H9 (cell line): ENCODE results near the gene DPYD. TPM values are rescaled to one million over a fixed set of nuclear protein-coding genes. Genes with fewer than 3 reads are reported as not detected.
A peak's percentile ranks its signal among the peaks of the same experiment; 100 is the strongest.

Source experiments
- DNase-seq: peaks from one replicate; pipeline ENCODE4 v3.0.0-alpha.2; 2017
- H2AFZ ChIP-seq: one replicate; pipeline ENCODE4 v1.6.1; 2013; ENCODE audit warnings: mild to moderate bottlenecking, low read length, control low read depth, moderate library complexity
- H2AK5ac ChIP-seq: 2 replicates; pipeline ENCODE4 v1.6.1; 2013; ENCODE audit warnings: low read length, control low read depth, mixed read lengths; ENCODE audit not compliant: insufficient read length
- H2BK120ac ChIP-seq: one replicate; pipeline ENCODE4 v1.6.1; 2013; ENCODE audit warnings: low read depth, mild to moderate bottlenecking, low read length, control low read depth, inconsistent platforms; ENCODE audit not compliant: poor library complexity, severe bottlenecking
- H2BK12ac ChIP-seq: 2 replicates; pipeline ENCODE4 v1.6.1; 2013; ENCODE audit warnings: low read length, control low read depth, mixed read lengths, low read depth; ENCODE audit not compliant: insufficient read length
- H2BK15ac ChIP-seq: 2 replicates; pipeline ENCODE4 v1.6.1; 2013; ENCODE audit warnings: low read depth, low read length, control low read depth
- H2BK20ac ChIP-seq: one replicate; pipeline ENCODE4 v1.6.1; 2013; ENCODE audit warnings: low read depth, mild to moderate bottlenecking, low read length, control low read depth, inconsistent platforms; ENCODE audit not compliant: poor library complexity, severe bottlenecking
- H2BK5ac ChIP-seq: 2 replicates; pipeline ENCODE4 v1.6.1; 2013; ENCODE audit warnings: low read length, control low read depth, mixed read lengths; ENCODE audit not compliant: insufficient read length
- H3K14ac ChIP-seq: 2 replicates; pipeline ENCODE4 v1.6.1; 2013; ENCODE audit warnings: low read length, control low read depth; ENCODE audit not compliant: insufficient read depth
- H3K18ac ChIP-seq: 2 replicates; pipeline ENCODE4 v1.6.1; 2013; ENCODE audit warnings: low read depth, mild to moderate bottlenecking, mixed read lengths, low read length, control low read depth; ENCODE audit not compliant: insufficient read length
- H3K23ac ChIP-seq: 2 replicates; pipeline ENCODE4 v1.6.1; 2013; ENCODE audit warnings: low read length, control low read depth, mixed read lengths, low read depth; ENCODE audit not compliant: insufficient read length
- H3K23me2 ChIP-seq: 2 replicates; pipeline ENCODE4 v1.6.1; 2013; ENCODE audit warnings: low read depth, mild to moderate bottlenecking, mixed read lengths, low read length, control low read depth; ENCODE audit not compliant: insufficient read length, poor library complexity, severe bottlenecking
- H3K27ac ChIP-seq: 2 replicates; pipeline ENCODE4 v1.5.1; 2013; ENCODE audit warnings: low read length, control low read depth, mixed read lengths, low read depth; ENCODE audit not compliant: insufficient read length
- H3K27me3 ChIP-seq: 2 replicates; pipeline ENCODE4 v1.6.1; 2013; ENCODE audit warnings: low read length, control low read depth, inconsistent platforms; ENCODE audit not compliant: insufficient read depth
- H3K4ac ChIP-seq: 2 replicates; pipeline ENCODE4 v1.6.1; 2013; ENCODE audit warnings: low read depth, mild to moderate bottlenecking, control low read depth, inconsistent platforms, low read length, moderate library complexity
- H3K4me1 ChIP-seq: 2 replicates; pipeline ENCODE4 v1.6.1; 2013; ENCODE audit warnings: low read length, control low read depth, inconsistent platforms; ENCODE audit not compliant: insufficient read depth
- H3K4me2 ChIP-seq: 2 replicates; pipeline ENCODE4 v1.6.1; 2013; ENCODE audit warnings: low read length, control low read depth, mixed read lengths; ENCODE audit not compliant: insufficient read length, insufficient read depth
- H3K56ac ChIP-seq: 2 replicates; pipeline ENCODE4 v1.6.1; 2013; ENCODE audit warnings: low read depth, mild to moderate bottlenecking, mixed read lengths, low read length, control low read depth; ENCODE audit not compliant: insufficient read length
- H3K79me1 ChIP-seq: 2 replicates; pipeline ENCODE4 v1.6.1; 2013; ENCODE audit warnings: low read depth, mild to moderate bottlenecking, moderate library complexity, low read length, control low read depth, inconsistent platforms; ENCODE audit not compliant: insufficient read depth, poor library complexity, severe bottlenecking
- H3K79me2 ChIP-seq: 2 replicates; pipeline ENCODE4 v1.6.1; 2013; ENCODE audit warnings: low read length, control low read depth, inconsistent platforms; ENCODE audit not compliant: insufficient read depth
- H3K9ac ChIP-seq: 2 replicates; pipeline ENCODE4 v1.6.1; 2013; ENCODE audit warnings: low read length, control low read depth, mixed read lengths; ENCODE audit not compliant: insufficient read length; ENCODE audit errors: extremely low read depth
- H3K9me3 ChIP-seq: one replicate; pipeline ENCODE4 v1.6.1; 2013; ENCODE audit warnings: low read depth, low read length, inconsistent platforms; ENCODE audit not compliant: control insufficient read depth
- H3T11ph ChIP-seq: one replicate; pipeline ENCODE4 v1.6.1; 2013; ENCODE audit warnings: mild to moderate bottlenecking, low read length, control low read depth, inconsistent platforms
- H4K20me1 ChIP-seq: one replicate; pipeline ENCODE4 v1.6.1; 2013; ENCODE audit not compliant: control insufficient read depth, insufficient read length, insufficient read depth
- H4K5ac ChIP-seq: 2 replicates; pipeline ENCODE4 v1.6.1; 2013; ENCODE audit warnings: low read depth, mild to moderate bottlenecking, mixed read lengths, low read length, control low read depth; ENCODE audit not compliant: insufficient read length
- H4K8ac ChIP-seq: replicated peaks from 2 replicates; pipeline ENCODE4 v1.6.1; 2013; ENCODE audit warnings: low read length, control low read depth, mixed read lengths, low read depth; ENCODE audit not compliant: insufficient read length
- H4K91ac ChIP-seq: 2 replicates; pipeline ENCODE4 v1.6.1; 2013; ENCODE audit warnings: low read depth, mild to moderate bottlenecking, moderate library complexity, mixed read lengths, low read length, control low read depth; ENCODE audit not compliant: insufficient read length
- H3K27ac Mint-ChIP-seq, 3 experiments: 2 replicates in 2 of 3; 3 replicates in 1 of 3; pipeline ENCODE4 v1.8.0; 2020 to 2021; ENCODE audit warnings: mixed read lengths in 3 of 3, mild to moderate bottlenecking in 1 of 3, moderate library complexity in 1 of 3
- H3K27me3 Mint-ChIP-seq: 2 replicates; pipeline ENCODE4 v1.8.0; 2021; ENCODE audit warnings: low read depth, mild to moderate bottlenecking, moderate library complexity, mixed read lengths
- H3K36me3 Mint-ChIP-seq, 3 experiments: 2 replicates in 2 of 3; 3 replicates in 1 of 3; pipeline ENCODE4 v1.8.0; 2020 to 2021; ENCODE audit warnings: low read depth in 3 of 3, mixed read lengths in 3 of 3; ENCODE audit not compliant: insufficient read depth in 1 of 3
- H3K4me1 Mint-ChIP-seq, 2 experiments: 2 replicates each; pipeline ENCODE4 v1.8.0; 2020; ENCODE audit warnings: mixed read lengths in 2 of 2
- H3K4me3 Mint-ChIP-seq, 2 experiments: 2 replicates in 1 of 2; 3 replicates in 1 of 2; pipeline ENCODE4 v1.8.0; 2020 to 2021; ENCODE audit warnings: mild to moderate bottlenecking in 2 of 2, mixed read lengths in 2 of 2, moderate library complexity in 1 of 2
- H3K9me3 Mint-ChIP-seq, 2 experiments: 2 replicates in 1 of 2; 3 replicates in 1 of 2; pipeline ENCODE4 v1.8.0; 2020; ENCODE audit warnings: mild to moderate bottlenecking in 2 of 2, mixed read lengths in 2 of 2, moderate library complexity in 1 of 2
- CTCF ChIP-seq: fragments of 200-600 bp; sonication (generic); conservative IDR thresholded peaks from 3 replicates; pipeline ENCODE4 v1.8.0; 2021; ENCODE audit warnings: antibody characterized with exemption, mild to moderate bottlenecking
- WGBS: extraction: QIAGEN DNeasy Blood & Tissue Kit; methylation state at CpG from one replicate; pipeline ENCODE4 v1.1.7; 2013; ENCODE audit warnings: missing lambda C conversion rate, low lambda C conversion rate, mixed read lengths; ENCODE audit not compliant: insufficient read length; ENCODE audit errors: extremely low coverage; 5-methylcytosine and 5-hydroxymethylcytosine counted together
- total RNA-seq: library from RNA; stranded (reverse); gene quantifications from 2 replicates; pipeline ENCODE4 v1.2.1, GENCODE V29; 2021

Gene DPYD
- total RNA-seq, 1 experiment from 2014 or later = 0.37 TPM

- Histone ChIP-seq H3K4me2 (no peak overlapping the region), H3K27me3 (no peaks in the 10 kb centered on the region), H3K79me1 (no peaks in the 10 kb centered on the region), H3K4ac (no peak overlapping the region), H3K79me2 (no peaks in the 10 kb centered on the region), H3K4me1 (no peaks in the 10 kb centered on the region), H3K9ac (no peak overlapping the region), H2BK5ac (no peak overlapping the region), H2AK5ac (no peak overlapping the region), H3K27ac (no peak overlapping the region), H2BK12ac (no peak overlapping the region), H4K8ac (no peak overlapping the region), H4K20me1 (no peaks in the 10 kb centered on the region), H3K14ac (no peak overlapping the region), H3K23ac (no peak overlapping the region), H4K5ac (no peak overlapping the region), H4K91ac (no peak overlapping the region), H2BK15ac (no peak overlapping the region), H3K9me3 (no peaks in the 10 kb centered on the region), H3K23me2 (no peaks in the 10 kb centered on the region), H3T11ph (no peak overlapping the region), H2BK120ac (no peak overlapping the region), H2BK20ac (no peak overlapping the region), H2AFZ (no peak overlapping the region), H3K56ac (no peak overlapping the region), H3K18ac (no peak overlapping the region)
- WGBS = no CpG with 5 or more reads among the region's 6 CpGs
- H3K27me3 Mint-ChIP-seq = no peaks in the 10 kb centered on the region
- peaks cover 11 to 12% of the 10 kb centered on the region in 2 experiments for H3K4me1 Mint-ChIP-seq
- no peaks in the 10 kb centered on the region for H3K9me3 Mint-ChIP-seq
- TF ChIP-seq CTCF = no peak
- H3K36me3 Mint-ChIP-seq = no peaks in the 10 kb centered on the region
- 0 out of 7 replicates have a peak overlapping the region, but pooled peaks of 1 of the 3 experiments have one; percentile 55 for H3K27ac Mint-ChIP-seq
- DNase-seq = no peak
- H3K4me3 Mint-ChIP-seq = no peak overlapping the region
These were observed 775.4 kb downstream of the DPYD start for GRCh38 chr1:97145321-97145956.
